Smooth muscle cell (in vitro differentiated cells): ENCODE results near the gene TET2. TPM values are rescaled to one million over a fixed set of nuclear protein-coding genes. Genes with fewer than 3 reads are reported as not detected.

Experiments
- DNase-seq: peaks from one replicate; lab custom pipeline; 2025; ENCODE audit not compliant: unreplicated experiment; lab: John Stamatoyannopoulos, UW
- H2AFZ ChIP-seq: fragments of 200-600 bp; sonication (generic); 2 replicates; pipeline ENCODE4 v1.6.0; 2016; ENCODE audit warnings: antibody characterized with exemption, low read depth, mild to moderate bottlenecking
- H3F3A ChIP-seq: fragments of 200-600 bp; sonication (generic); 2 replicates; pipeline ENCODE4 v1.6.0; 2017; ENCODE audit warnings: antibody characterized with exemption, low read depth
- H3K27ac ChIP-seq: fragments of 200-600 bp; sonication (generic); 2 replicates; pipeline ENCODE4 v1.5.1; 2016; ENCODE audit warnings: low read depth, mild to moderate bottlenecking
- H3K27me3 ChIP-seq: fragments of 200-600 bp; sonication (generic); 2 replicates; pipeline ENCODE4 v1.6.1; 2016; ENCODE audit warnings: low read depth, mild to moderate bottlenecking
- H3K36me3 ChIP-seq: fragments of 200-600 bp; sonication (generic); 2 replicates; pipeline ENCODE4 v1.5.1; 2016; ENCODE audit warnings: low read depth
- H3K4me1 ChIP-seq: fragments of 200-600 bp; sonication (generic); 2 replicates; pipeline ENCODE4 v1.5.1; 2016; ENCODE audit warnings: low read depth
- H3K4me2 ChIP-seq: fragments of 200-600 bp; sonication (generic); 2 replicates; pipeline ENCODE4 v1.6.0; 2016; ENCODE audit warnings: mild to moderate bottlenecking
- H3K4me3 ChIP-seq: fragments of 200-600 bp; sonication (generic); 2 replicates; pipeline ENCODE4 v1.5.1; 2016; ENCODE audit warnings: mild to moderate bottlenecking
- H3K79me2 ChIP-seq: fragments of 200-600 bp; sonication (generic); 2 replicates; pipeline ENCODE4 v1.6.0; 2016; ENCODE audit warnings: low read depth, mild to moderate bottlenecking
- H3K9ac ChIP-seq: fragments of 200-600 bp; sonication (generic); 2 replicates; pipeline ENCODE4 v1.6.0; 2016; ENCODE audit warnings: low read depth
- H3K9me3 ChIP-seq: fragments of 200-600 bp; sonication (generic); replicated peaks from 2 replicates; pipeline ENCODE4 v1.5.1; 2016; ENCODE audit warnings: low read depth
- H4K20me1 ChIP-seq: fragments of 200-600 bp; sonication (generic); 2 replicates; pipeline ENCODE4 v1.6.0; 2016; ENCODE audit warnings: low read depth
- CTCF ChIP-seq: fragments of 200-600 bp; sonication (generic); IDR thresholded peaks from 2 replicates; pipeline ENCODE4 v1.5.1; 2017; ENCODE audit warnings: borderline replicate concordance, mild to moderate bottlenecking, antibody characterized with exemption; ENCODE audit not compliant: insufficient read depth, poor library complexity, severe bottlenecking
- WGBS: methylation state at CpG from one replicate; pipeline ENCODE4 v1.1.7; 2016; ENCODE audit warnings: low lambda C conversion rate; 5-methylcytosine and 5-hydroxymethylcytosine counted together
- polyA plus RNA-seq: library from polyadenylated mRNA; unstranded; fragments of >200 nt; fragmentation: Nextera tagmentation; extraction: Ambion mirVana; gene quantifications from 2 replicates; pipeline ENCODE4 v1.2.1, GENCODE V29; 2016
- total RNA-seq: library from RNA; depleted of rRNA; stranded (reverse); fragments of >200 nt; gene quantifications from 2 replicates; pipeline ENCODE4 v1.2.3, GENCODE V29; 2014

The TET2 gene
- total and polyA plus RNA-seq, 2 experiments from 2014 or later, result 2.7 to 20.5 TPM

DNA sequence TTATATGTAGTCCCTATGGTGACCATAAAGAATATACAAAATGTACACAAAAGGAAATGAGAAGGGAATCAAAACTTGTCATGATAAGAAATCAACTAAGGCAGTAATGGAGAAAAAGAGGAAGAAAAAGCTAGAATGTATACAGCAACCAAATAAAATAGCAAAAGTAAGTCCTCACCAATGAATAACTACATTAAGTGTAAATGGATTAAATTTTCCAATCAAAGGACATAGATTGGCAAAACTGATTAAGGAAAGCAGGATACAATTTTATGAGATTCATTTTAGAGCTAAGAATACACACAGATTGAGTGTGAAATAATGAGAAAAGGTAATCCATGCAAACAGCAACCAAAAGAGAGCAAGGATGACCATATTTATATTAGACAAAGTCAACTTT is 157.4 kb downstream of the TET2 start:
- H2AFZ ChIP-seq, result no peak overlapping the region
- no peak overlapping the region for H3K27ac ChIP-seq
- DNase-seq, result no peak
- no peaks in the 10 kb centered on the region for H3F3A ChIP-seq
- H3K4me3 ChIP-seq, result no peak overlapping the region
- no peaks in the 10 kb centered on the region for H3K36me3 ChIP-seq
- H3K4me1 ChIP-seq, result no peaks in the 10 kb centered on the region
- no peaks in the 10 kb centered on the region for H3K27me3 ChIP-seq
- H3K9me3 ChIP-seq, result no peaks in the 10 kb centered on the region
- H3K79me2 ChIP-seq, result no peaks in the 10 kb centered on the region
- no peak overlapping the region for H3K4me2 ChIP-seq
- no peak for TF ChIP-seq CTCF
- H4K20me1 ChIP-seq, result no peaks in the 10 kb centered on the region
- no peak overlapping the region for H3K9ac ChIP-seq

- Histone ChIP-seq H3K9me3 (no peaks in the 10 kb centered on the region), H3K4me1 (no peaks in the 10 kb centered on the region), H4K20me1 (no peaks in the 10 kb centered on the region), H3K4me3 (no peak overlapping the region), H3K27me3 (no peaks in the 10 kb centered on the region), H3K36me3 (no peaks in the 10 kb centered on the region), H3K4me2 (no peak overlapping the region), H3K79me2 (no peaks in the 10 kb centered on the region), H3K27ac (no peak overlapping the region), H3F3A (no peaks in the 10 kb centered on the region), H2AFZ (no peak overlapping the region), H3K9ac (no peak overlapping the region)
- TF ChIP-seq CTCF, result no peak
- DNase-seq, result no peak
- 84% methylated on average over 5 of the region's 5 CpGs for WGBS
Observed at GRCh38 chr4:105305019-105305836, 158.6 kb downstream of the TET2 start.

- H2AFZ ChIP-seq, result no peak overlapping the region
- H3K4me3 ChIP-seq, result no peak overlapping the region
- no peak overlapping the region for H3K27ac ChIP-seq
- WGBS, result 83% methylated on average over 5 of the region's 5 CpGs
- no peaks in the 10 kb centered on the region for H3K27me3 ChIP-seq
- H3K9ac ChIP-seq, result no peak overlapping the region
- no peaks in the 10 kb centered on the region for H4K20me1 ChIP-seq
- no peaks in the 10 kb centered on the region for H3F3A ChIP-seq
- no peaks in the 10 kb centered on the region for H3K36me3 ChIP-seq
- no peaks in the 10 kb centered on the region for H3K79me2 ChIP-seq
- H3K9me3 ChIP-seq, result no peaks in the 10 kb centered on the region
- no peaks in the 10 kb centered on the region for H3K4me1 ChIP-seq
- no peak overlapping the region for H3K4me2 ChIP-seq
- DNase-seq, result no peak
- no peak for TF ChIP-seq CTCF
Observed at GRCh38 chr4:105306158-105306781, 159.6 kb downstream of the TET2 start.
